Measurements from ENCODE around the gene SH3RF1.

- TF ChIP-seq EZH2 (IDR thresholded peaks at IDR 0.05; ENCODE audit: low read depth, unreplicated experiment) (no peak), CTCF (conservative IDR thresholded peaks at IDR 0.05; ENCODE audit: low read depth in 2 of 2) (no peak), EZH2phosphoT487 (IDR thresholded peaks at IDR 0.05; ENCODE audit: unreplicated experiment) (no peak), JUNB (IDR thresholded peaks at IDR 0.05; ENCODE audit: unreplicated experiment) (no peak), STAT1 (IDR thresholded peaks at IDR 0.05; ENCODE audit: unreplicated experiment) (no peak), POLR2AphosphoS5 (IDR thresholded peaks at IDR 0.05; ENCODE audit: low read depth) (no peak), ETS1 (IDR thresholded peaks at IDR 0.05) (no peak), ZNF331 (CRISPR knock-in tag; IDR thresholded peaks at IDR 0.05; ENCODE audit: low read depth) (no peak)
Observed at GRCh38 chr4:169063441-169063840, 207.3 kb downstream of the SH3RF1 start.

Measured in GM23338 (cell line).